ENCODE results near the gene PBX3.

PBX3 gene

DNA sequence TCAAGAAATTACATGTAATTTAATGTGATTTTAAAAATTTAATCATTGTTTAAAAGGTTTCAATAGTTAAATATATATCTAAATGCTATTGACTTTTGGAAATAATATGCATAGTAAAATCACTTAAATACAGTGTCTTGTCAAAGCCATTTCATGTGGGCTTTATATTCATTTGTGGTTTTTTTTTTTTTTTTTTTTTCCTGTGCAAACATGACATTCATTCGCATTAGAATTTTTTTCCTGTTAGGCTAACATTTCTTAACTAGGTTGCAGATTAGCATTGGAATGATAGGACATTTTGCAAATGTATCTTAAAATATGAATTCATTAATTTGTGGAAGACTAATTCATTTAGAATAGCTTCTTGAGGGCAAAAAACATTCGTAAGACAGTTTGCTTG lies 149.8 kb downstream of the PBX3 start:
- no peak for DNase-seq (ENCODE audit: low read depth, low spot score)
- TF ChIP-seq SUZ12 (IDR thresholded peaks at IDR 0.05; ENCODE audit: extremely low read depth, insufficient read depth, insufficient read length) (no peak), YY1 (IDR thresholded peaks at IDR 0.05; ENCODE audit: insufficient read depth, insufficient read length) (no peak), ZNF274 (IDR thresholded peaks at IDR 0.05; ENCODE audit: low read depth, low read length) (no peak)
- Histone ChIP-seq H3K27me3 (ENCODE audit: insufficient read depth, insufficient read length) (no peaks in the 10 kb centered on the region), H3K36me3 (ENCODE audit: insufficient read depth, insufficient read length, low read length) (no peaks in the 10 kb centered on the region), H3K4me3 (ENCODE audit: insufficient read length, low read depth) (no peak overlapping the region), H3K9ac (ENCODE audit: insufficient read length, low read depth) (no peak overlapping the region), H3K4me1 (ENCODE audit: insufficient read depth, insufficient read length) (no peaks in the 10 kb centered on the region), H3K9me3 (ENCODE audit: insufficient read depth, low read length) (no peaks in the 10 kb centered on the region)

DNA sequence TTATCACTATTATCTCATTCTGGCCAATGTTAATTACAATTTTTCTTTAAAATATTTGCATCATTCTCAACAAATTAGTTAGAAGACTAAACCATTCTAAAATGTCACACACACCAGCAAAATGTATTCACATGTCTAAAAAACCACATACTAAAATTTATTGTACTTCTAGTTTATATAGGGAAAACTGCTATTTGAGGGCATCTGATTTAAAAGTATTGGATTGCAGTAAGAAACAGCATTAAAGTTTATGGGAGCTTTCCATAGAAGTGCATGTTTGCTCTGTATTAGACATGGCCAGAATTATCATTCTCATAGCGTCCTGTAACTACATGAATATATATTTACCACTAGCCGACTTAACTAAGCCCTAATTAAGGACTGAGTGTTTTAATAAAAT lies 150.3 kb downstream of the PBX3 start:
- Histone ChIP-seq H3K9ac (ENCODE audit: insufficient read length, low read depth) (no peak overlapping the region), H3K27me3 (ENCODE audit: insufficient read depth, insufficient read length) (no peaks in the 10 kb centered on the region), H3K36me3 (ENCODE audit: insufficient read depth, insufficient read length, low read length) (no peaks in the 10 kb centered on the region), H3K4me3 (ENCODE audit: insufficient read length, low read depth) (no peak overlapping the region), H3K9me3 (ENCODE audit: insufficient read depth, low read length) (no peaks in the 10 kb centered on the region), H3K4me1 (ENCODE audit: insufficient read depth, insufficient read length) (no peaks in the 10 kb centered on the region)
- no peak for TF ChIP-seq ZNF274 (IDR thresholded peaks at IDR 0.05; ENCODE audit: low read depth, low read length)
- no peak for TF ChIP-seq SUZ12 (IDR thresholded peaks at IDR 0.05; ENCODE audit: extremely low read depth, insufficient read depth, insufficient read length)
- no peak for TF ChIP-seq YY1 (IDR thresholded peaks at IDR 0.05; ENCODE audit: insufficient read depth, insufficient read length)
- DNase-seq (ENCODE audit: low read depth, low spot score), result no peak

DNA sequence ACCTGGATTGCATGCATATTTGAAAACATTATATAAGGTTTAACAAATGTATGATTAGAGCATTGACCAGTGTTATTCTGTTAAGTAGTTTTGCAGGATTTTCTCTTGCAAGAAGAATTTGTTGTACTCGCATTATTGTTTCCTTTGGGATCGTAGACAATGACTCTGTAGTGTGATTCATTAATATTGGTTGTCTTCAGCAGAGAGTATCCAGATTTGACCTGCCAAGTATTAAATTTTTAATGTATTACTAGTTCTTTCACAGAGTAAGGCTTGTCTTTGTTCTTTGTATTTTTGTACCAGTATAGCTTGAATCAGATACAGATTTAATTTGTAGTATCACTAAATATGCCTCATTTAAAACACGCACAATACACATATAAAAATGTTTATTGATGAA lies 155.0 kb downstream of the PBX3 start:
- Histone ChIP-seq H3K4me1 (ENCODE audit: insufficient read depth, insufficient read length) (no peaks in the 10 kb centered on the region), H3K4me3 (ENCODE audit: insufficient read length, low read depth) (no peak overlapping the region), H3K9ac (ENCODE audit: insufficient read length, low read depth) (no peak overlapping the region), H3K9me3 (ENCODE audit: insufficient read depth, low read length) (no peaks in the 10 kb centered on the region), H3K36me3 (ENCODE audit: insufficient read depth, insufficient read length, low read length) (no peaks in the 10 kb centered on the region), H3K27me3 (ENCODE audit: insufficient read depth, insufficient read length) (no peaks in the 10 kb centered on the region)
- DNase-seq (ENCODE audit: low read depth, low spot score), result no peak
- TF ChIP-seq SUZ12 (IDR thresholded peaks at IDR 0.05; ENCODE audit: extremely low read depth, insufficient read depth, insufficient read length) (no peak), ZNF274 (IDR thresholded peaks at IDR 0.05; ENCODE audit: low read depth, low read length) (no peak), YY1 (IDR thresholded peaks at IDR 0.05; ENCODE audit: insufficient read depth, insufficient read length) (no peak)

DNA sequence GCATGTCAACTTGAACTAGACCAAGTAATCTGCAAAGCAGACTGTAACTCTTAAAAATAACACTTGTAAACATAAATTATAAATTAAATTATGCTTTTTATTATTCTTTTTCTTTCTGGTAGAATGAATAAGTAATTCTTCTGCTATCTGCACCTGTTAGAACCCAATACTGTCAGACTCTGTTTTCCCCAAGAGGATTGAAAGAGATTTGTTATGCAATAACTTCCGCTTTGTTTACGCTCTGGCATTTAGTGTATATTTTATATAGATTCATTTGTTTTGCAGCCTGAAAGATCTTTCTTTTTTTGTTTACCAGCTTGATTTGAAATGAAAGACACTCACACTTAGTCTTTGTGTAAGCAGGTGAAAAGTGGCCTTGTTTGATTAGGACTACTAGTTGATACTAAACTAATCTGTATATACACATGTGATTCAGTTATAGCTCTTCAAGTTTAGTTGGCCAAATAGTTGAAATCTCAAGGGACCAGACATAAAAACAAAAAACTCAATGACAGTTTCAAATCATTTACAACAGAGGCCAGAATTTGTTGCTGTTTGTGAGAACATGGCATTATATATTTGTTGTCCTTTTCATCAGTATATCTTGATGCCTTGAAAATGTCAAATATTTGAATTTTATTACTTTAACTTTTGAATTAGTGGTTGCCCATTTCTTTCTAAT lies 155.8 kb downstream of the PBX3 start:
- DNase-seq (ENCODE audit: low read depth, low spot score), result no peak
- Histone ChIP-seq H3K27me3 (ENCODE audit: insufficient read depth, insufficient read length) (no peaks in the 10 kb centered on the region), H3K4me1 (ENCODE audit: insufficient read depth, insufficient read length) (no peaks in the 10 kb centered on the region), H3K9ac (ENCODE audit: insufficient read length, low read depth) (no peak overlapping the region), H3K9me3 (ENCODE audit: insufficient read depth, low read length) (no peaks in the 10 kb centered on the region), H3K4me3 (ENCODE audit: insufficient read length, low read depth) (no peak overlapping the region), H3K36me3 (ENCODE audit: insufficient read depth, insufficient read length, low read length) (no peaks in the 10 kb centered on the region)
- TF ChIP-seq YY1 (IDR thresholded peaks at IDR 0.05; ENCODE audit: insufficient read depth, insufficient read length), result no peak
- TF ChIP-seq ZNF274 (IDR thresholded peaks at IDR 0.05; ENCODE audit: low read depth, low read length), result no peak

DNA sequence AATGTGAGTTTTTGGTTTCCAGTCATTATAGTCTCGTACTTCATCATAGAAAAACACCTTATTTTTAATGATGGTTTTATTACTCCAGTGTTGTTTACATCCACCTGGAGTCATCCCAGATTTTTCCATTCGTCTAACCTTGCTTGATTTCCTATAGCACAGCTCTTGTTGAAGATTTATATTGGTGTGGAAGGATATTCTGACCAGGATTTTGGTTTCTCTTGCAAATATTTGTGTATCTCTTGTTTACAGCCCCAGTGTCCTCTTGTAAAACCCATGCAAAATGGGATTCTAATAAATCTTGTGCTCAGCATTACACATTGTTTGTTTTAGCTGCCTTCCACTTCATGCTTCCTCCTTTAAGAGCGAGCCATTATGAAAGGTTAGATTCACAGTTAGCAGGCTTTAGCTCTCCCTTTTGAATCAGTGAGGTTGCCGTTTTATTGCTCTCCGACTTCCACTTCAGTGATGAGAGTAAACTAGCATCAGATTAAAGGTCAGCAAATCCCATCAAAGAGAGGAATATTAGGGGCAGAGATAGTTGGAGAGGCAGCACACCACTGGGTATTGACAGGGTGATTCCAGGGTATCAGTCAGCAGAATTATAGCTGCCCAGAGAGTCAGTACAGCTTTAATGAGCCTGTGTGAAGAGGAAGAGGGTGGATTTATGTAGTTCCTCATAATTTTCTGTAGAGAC lies 157.1 kb downstream of the PBX3 start:
- H3K9ac ChIP-seq (ENCODE audit: insufficient read length, low read depth), result no peak overlapping the region

DNA sequence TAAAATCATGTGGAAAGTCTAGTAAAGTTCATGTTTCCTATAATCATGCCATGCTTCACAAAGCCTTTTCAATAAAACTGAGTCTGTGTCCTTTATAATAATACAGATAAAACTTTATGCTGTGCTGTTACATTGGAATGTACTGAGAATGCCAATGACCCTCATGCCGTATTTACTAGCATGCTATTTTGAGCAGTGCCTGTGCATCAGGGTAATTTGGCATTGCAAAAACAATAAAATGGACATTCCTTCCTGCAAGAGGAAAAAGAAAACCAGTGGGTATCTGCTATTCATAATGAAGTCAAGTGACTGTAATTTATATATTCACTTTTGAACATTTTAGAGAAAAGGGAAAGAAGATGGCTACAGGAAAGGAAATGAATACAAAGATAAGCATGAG lies 159.0 kb downstream of the PBX3 start:
- no peak for DNase-seq (ENCODE audit: low read depth, low spot score)
- H3K27me3 ChIP-seq (ENCODE audit: insufficient read depth, insufficient read length), result no peaks in the 10 kb centered on the region

More for the DNA sequence above, 157.1 kb downstream of the PBX3 start:
- Histone ChIP-seq H3K27me3 (ENCODE audit: insufficient read depth, insufficient read length) (no peaks in the 10 kb centered on the region), H3K9me3 (ENCODE audit: insufficient read depth, low read length) (no peaks in the 10 kb centered on the region), H3K4me1 (ENCODE audit: insufficient read depth, insufficient read length) (no peaks in the 10 kb centered on the region), H3K36me3 (ENCODE audit: insufficient read depth, insufficient read length, low read length) (no peaks in the 10 kb centered on the region), H3K4me3 (ENCODE audit: insufficient read length, low read depth) (no peak overlapping the region)
- DNase-seq (ENCODE audit: low read depth, low spot score), result no peak
- no peak for TF ChIP-seq ZNF274 (IDR thresholded peaks at IDR 0.05; ENCODE audit: low read depth, low read length)
- TF ChIP-seq SUZ12 (IDR thresholded peaks at IDR 0.05; ENCODE audit: extremely low read depth, insufficient read depth, insufficient read length), result no peak
- no peak for TF ChIP-seq YY1 (IDR thresholded peaks at IDR 0.05; ENCODE audit: insufficient read depth, insufficient read length)

DNA sequence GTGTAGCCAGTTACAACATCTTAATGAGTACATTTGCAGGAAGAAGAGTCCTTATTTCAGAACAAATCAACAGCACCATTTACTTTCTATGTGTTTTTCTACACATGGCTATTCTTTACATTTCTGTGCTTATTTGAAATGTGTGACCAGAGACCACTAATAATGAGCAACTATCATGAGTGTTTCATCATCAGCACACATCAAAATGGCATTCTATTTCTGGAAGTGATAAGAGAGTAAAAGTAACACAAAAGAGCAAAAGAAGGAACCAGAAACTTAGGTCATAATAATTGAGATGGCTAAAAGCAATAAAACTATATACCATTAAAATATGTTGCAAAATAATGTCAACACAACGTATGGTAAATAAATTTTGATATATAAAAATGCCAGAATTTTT lies 159.7 kb downstream of the PBX3 start:
- no peak for TF ChIP-seq ZNF274 (IDR thresholded peaks at IDR 0.05; ENCODE audit: low read depth, low read length)
- TF ChIP-seq YY1 (IDR thresholded peaks at IDR 0.05; ENCODE audit: insufficient read depth, insufficient read length), result no peak
- no peak for TF ChIP-seq SUZ12 (IDR thresholded peaks at IDR 0.05; ENCODE audit: extremely low read depth, insufficient read depth, insufficient read length)
- Histone ChIP-seq H3K27me3 (ENCODE audit: insufficient read depth, insufficient read length) (no peaks in the 10 kb centered on the region), H3K4me1 (ENCODE audit: insufficient read depth, insufficient read length) (no peaks in the 10 kb centered on the region)

More for the DNA sequence above, 159.0 kb downstream of the PBX3 start:
- TF ChIP-seq ZNF274 (IDR thresholded peaks at IDR 0.05; ENCODE audit: low read depth, low read length) (no peak), YY1 (IDR thresholded peaks at IDR 0.05; ENCODE audit: insufficient read depth, insufficient read length) (no peak), SUZ12 (IDR thresholded peaks at IDR 0.05; ENCODE audit: extremely low read depth, insufficient read depth, insufficient read length) (no peak)
- no peak overlapping the region for H3K4me3 ChIP-seq (ENCODE audit: insufficient read length, low read depth)
- H3K4me1 ChIP-seq (ENCODE audit: insufficient read depth, insufficient read length), result no peaks in the 10 kb centered on the region
- H3K36me3 ChIP-seq (ENCODE audit: insufficient read depth, insufficient read length, low read length), result no peaks in the 10 kb centered on the region
- H3K9ac ChIP-seq (ENCODE audit: insufficient read length, low read depth), result no peak overlapping the region
- no peaks in the 10 kb centered on the region for H3K9me3 ChIP-seq (ENCODE audit: insufficient read depth, low read length)

More for the DNA sequence above, 159.7 kb downstream of the PBX3 start:
- Histone ChIP-seq H3K4me3 (ENCODE audit: insufficient read length, low read depth) (no peak overlapping the region), H3K36me3 (ENCODE audit: insufficient read depth, insufficient read length, low read length) (no peaks in the 10 kb centered on the region), H3K9me3 (ENCODE audit: insufficient read depth, low read length) (no peaks in the 10 kb centered on the region), H3K9ac (ENCODE audit: insufficient read length, low read depth) (no peak overlapping the region)
- DNase-seq (ENCODE audit: low read depth, low spot score), result no peak

Measured in NT2/D1 (cell line).